Stimulated activated CD8-positive, alpha-beta memory T cell treated with anti-CD3 and anti-CD28 coated beads, Interleukin-12 subunit alpha, Interleukin-12 subunit beta, amount 100 ng/mL, for 4 hours (primary cell): Measurements from ENCODE around the gene MYO5B.

Experiments used
- DNase-seq: peaks from one replicate; pipeline ENCODE4 v3.0.0-alpha.2; 2020; ENCODE audit warnings: low read depth

Gene MYO5B

DNA sequence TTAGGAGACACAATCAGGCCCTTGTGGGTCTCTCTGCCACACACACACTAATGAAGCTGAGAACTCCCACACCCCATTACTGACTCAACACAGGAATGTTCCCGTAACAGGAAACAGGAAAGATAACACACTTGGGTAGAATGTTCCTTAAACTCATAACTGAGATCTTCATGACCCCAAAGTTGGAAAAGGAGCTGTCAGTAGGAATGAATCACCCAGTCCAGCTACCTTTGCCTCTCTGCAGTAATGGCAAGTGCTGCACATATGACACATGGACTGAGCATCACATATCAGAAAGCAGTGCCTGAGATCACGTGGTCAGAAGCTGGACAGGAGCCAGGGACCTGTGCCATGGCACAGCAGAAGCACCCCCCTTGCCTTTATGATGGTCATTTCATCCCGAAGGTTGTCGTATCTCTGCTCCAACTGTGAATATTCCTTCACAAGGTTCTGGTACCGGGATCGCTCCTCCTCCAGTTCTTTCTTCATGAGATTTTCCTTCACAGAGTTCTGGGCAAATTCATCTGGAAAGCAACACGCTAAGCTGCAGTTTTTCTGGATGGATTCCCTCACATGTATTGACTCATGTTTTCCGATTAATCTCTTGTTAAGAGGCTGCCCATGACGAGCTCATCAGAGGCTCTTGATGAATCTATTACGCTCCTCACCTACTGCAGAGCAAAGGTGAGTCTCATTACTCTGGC lies 316.2 kb downstream of the MYO5B start:
- DNase-seq, result no peak

DNA sequence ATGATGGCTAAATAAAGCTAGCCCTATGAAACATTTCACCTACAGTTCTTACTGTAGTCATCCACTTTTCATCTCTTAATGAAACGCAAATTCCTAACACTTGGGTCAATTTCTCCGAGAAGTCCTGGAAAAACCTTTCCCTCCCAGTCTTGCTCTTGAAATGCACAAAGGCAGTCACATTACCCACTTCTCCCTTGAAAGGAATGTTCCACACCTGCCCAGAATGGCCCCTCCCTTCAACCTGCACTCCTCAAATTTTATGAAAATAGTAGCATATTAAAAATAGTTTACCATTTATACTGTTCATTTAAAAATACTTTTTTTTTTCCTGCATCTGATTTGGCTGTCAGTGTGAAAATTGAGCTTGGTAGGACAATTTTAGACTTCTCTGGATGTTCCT lies 316.9 kb downstream of the MYO5B start:
- DNase-seq, result no peak

DNA sequence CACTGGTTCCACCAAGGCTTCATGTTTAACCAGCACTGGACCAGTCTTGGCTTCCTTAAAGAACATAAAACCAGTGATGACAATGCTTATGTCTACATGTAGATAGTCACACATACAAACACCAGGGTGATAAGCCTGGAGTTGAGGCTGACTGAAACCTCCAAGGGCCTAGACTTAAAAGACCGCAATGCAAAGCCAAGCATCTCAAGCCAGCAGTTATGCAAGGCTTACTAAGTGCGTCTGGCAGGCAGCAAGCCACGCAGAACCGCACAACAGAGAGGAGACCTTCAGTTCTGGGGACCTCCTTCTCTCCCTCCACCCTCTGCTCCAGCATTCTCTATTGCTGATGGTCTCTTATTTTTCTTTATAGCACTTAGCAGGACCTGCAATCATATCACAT lies 318.4 kb downstream of the MYO5B start:
- DNase-seq, result no peak

DNA sequence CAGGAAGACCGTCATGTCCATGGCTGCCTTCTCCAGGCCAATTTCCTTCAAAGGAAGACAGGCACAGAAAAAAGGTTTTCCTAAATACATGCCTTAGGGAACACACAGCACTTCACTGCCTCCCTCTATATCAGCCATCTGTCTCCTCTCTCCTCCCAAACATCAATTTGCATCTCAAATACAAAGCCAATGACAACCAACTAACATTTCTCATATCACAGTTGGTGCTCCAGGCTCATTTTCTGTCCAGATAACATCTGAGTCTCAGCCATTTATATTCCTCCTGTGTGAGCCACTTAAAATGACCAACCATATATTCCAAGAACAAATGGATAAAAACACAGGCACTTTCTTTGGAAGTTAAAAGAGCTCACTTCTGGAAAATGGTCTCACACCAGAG lies 319.2 kb downstream of the MYO5B start:
- no peak for DNase-seq

DNA sequence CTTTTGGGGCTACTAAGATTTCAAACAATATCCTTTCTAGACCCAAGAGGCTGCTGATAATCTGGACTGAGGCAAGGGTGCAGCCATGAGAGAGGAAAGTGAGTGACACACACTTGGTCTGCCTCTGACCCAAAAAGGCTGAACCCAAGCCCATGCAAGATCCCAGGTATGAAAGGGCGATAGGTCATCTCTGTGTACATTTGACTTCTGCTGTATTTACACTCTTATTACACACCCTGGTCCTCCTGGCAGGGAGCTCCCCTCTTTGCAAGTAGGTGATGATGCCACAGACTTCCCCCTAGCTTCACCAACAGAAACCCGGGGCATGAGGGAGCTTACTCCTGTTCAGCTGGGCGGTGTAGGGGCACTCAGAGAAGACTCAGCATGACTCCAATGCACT lies 319.8 kb downstream of the MYO5B start:
- no peak for DNase-seq

DNA sequence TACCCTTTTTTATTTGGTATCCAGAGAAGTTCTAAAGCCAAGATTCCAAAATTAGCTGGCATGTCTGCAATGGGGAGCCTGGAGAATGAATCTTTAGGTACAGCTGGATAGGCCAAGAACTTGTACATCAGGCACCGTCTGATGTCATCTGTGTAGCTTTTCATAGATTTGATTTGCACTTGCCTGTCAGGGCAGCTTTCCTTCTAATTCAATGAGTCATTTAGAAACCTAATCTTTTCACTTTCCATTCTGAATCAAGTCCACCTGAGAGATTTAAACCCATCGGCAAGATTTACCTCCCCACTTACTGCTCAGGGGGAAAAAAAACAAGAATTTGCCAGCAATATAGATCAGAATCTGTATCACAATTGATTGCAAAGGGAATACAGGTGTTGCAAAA lies 320.7 kb downstream of the MYO5B start:
- no peak for DNase-seq

DNA sequence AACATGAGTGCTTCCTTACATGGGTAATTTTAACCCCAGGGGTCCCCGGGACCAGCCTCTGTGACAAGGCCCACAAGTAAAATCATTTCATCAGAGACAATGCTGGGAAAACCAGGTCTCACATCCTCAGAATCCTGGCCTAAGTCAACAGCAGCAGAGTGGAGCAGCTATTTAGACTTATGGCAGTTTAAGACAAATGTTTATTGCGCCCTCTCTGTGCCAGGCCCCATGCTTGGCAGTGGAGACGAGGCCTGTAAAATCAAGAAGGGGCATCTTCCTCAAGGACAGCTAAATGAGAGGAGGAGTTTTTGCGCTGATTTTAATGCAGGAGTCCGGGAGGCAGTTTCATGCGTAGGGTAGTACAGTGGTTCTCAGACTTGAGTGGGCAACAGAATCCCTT lies 325.6 kb downstream of the MYO5B start:
- DNase-seq, result no peak

DNA sequence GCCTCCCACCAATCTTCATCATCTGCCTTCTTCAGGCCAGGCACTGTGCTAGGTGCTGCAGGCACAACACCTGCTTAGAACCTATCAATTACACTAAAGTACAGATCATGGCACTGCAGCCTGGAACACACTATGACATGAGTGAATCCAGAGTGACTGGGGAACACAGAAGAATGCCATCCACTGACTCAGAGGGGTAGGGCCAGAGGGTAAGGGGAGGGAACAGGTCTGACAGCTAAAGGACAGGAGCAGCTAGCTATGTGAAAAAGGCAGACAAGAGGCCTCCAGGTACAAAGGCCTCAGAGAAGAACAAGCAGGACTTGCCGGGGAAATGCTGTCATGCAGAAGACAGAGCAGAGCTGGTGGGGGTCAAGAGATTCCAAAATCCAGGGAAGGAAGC lies 328.3 kb downstream of the MYO5B start:
- DNase-seq, result no peak

DNA sequence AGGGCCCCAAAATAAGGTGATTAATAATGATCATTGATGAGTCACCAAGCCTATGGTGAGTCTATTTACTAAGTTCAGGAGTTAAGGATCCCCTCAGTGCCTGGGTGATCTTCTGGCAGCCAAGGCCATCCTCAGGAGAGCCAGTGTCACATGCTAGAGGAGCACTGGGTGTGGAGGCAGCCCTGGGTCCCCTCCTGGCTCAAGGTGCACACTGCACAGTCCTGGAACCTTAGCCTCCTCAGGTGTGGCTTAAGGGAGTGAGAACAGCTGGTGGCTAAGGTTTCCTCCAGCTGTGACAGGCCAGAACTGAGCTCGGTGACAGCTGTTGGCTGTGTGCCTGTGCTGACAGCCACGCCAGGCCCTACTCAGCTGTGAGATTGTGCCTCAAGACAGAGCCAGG lies 329.5 kb downstream of the MYO5B start:
- no peak for DNase-seq

DNA sequence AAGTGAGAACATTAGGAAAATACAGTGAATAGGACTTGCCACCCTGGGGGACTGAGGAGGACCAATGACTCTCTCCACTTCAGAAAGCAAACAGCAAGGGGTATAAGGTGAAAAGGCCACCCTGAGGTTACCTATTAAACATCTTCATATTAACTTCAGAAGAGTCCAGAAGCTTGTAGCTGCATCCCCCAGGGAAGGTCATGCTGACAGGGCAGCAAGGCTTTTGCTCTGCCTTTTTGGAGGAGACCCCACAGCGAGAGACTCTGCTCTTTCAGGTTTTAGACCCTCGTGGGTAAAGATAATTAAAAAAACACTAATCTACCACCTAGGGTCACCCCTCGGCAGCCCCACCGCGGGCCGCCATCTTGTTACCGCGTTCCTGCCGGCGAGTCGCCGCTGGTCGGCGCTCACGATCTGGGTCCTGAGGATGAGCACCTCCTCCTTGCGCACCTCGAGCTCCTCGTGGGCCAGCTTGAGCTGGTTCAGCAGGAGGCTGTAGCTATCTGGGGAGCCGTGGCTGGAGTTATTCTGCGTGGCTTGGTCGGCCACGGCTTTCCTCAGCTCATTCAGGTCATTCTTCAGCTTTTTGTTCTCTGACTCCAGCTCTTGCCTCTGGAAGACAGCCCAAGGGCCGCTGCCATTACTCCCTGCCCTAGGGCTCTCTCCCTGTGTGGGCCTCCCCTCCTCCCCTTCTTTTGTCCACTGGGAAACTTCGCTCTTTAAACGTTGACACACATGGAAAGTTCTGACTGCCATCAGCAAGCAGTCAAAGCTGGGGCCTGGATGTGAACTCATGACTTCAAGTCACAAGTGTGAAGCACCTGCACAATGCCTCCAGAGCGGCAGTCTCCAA lies 331.0 kb downstream of the MYO5B start:
- DNase-seq, result no peak

DNA sequence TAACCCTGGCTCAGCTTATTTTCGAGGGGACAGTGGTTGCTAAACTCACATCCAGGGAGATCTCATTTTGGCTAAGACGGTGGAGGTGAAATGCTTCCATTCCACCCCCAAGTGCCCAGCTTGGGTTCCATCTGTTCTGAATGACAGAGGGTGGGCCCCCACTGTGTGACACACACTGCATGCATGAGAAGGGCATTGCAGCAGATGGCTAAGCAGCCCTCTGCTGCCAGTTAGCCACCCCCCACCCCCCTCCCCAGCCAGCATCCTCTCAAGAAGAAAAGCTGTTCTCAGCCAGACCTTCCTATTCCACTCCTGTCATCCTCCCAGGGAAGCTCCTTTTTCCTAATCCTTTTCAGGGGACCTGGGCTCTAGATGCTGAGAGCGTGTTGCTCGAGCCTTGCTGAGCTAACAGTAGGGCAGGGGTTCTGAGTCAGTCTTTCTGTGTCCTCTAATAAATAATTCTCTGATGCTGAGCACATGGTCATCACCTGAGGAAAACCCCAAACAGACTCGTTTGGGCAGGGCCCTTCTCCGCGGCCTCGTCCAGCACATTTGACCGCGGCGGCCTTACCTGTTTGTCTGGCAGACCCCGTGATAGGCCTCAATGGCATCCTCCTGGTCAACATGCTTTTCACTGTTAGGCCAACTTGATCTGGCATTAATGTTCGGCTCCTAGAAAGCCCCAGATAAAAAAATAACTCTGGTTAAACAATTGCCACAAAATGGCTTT lies 332.1 kb downstream of the MYO5B start:
- DNase-seq, result no peak

DNA sequence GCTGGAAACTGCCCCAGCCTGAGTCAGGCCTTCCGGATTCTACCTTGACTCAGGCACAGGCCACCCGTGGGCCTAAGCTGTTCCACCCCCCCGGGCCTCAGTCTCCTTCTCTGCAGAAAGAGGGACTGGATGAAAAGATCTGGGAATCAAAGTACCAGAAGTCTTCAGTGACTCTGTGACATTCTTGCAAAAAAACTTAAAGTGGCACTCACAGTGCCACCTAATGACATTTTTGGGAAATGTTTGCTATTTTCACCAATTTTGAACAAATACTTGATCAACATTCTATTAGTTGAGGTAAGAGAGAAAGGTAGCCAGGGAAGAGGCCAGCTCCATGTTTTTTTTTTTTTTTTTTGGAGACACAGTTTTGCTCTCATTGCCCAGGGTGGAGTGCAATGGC lies 333.3 kb downstream of the MYO5B start:
- no peak for DNase-seq

DNA sequence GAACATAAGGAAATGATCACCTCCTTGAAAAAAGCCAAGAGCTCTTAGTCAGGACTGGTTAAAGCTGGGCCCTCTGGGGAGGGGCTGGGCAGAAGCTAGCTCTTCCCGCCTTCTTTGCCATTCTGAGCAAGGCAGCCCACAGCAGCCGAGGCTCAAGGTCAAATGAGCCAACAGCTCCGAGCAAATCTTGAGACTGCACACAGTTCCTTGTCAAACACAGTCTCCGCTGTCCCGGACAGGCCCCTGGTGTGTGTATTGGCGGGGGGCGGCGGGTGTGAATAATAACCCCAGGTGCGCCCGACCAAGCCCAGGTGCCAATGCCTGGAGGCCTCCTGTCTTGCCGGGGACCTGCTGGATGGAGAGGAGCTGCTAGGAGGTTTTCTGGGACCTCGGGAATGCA lies 335.2 kb downstream of the MYO5B start:
- no peak for DNase-seq

DNA sequence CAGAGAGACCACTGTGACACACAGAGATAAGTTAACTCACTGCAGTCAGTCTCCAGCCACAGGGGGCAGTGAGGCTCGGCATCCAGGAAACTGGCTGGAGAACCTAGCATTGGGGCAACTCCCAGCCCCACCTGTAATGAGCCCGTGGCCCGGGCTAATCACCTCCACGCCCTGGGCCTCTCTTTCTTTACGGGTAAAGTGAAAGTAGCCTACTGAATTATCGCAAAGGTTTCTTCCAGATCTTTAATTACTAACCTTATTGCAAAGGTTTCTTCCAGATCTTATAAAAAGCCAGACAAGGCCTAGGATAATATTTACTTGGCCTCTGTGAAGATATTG lies 336.0 kb downstream of the MYO5B start:
- no peak for DNase-seq

DNA sequence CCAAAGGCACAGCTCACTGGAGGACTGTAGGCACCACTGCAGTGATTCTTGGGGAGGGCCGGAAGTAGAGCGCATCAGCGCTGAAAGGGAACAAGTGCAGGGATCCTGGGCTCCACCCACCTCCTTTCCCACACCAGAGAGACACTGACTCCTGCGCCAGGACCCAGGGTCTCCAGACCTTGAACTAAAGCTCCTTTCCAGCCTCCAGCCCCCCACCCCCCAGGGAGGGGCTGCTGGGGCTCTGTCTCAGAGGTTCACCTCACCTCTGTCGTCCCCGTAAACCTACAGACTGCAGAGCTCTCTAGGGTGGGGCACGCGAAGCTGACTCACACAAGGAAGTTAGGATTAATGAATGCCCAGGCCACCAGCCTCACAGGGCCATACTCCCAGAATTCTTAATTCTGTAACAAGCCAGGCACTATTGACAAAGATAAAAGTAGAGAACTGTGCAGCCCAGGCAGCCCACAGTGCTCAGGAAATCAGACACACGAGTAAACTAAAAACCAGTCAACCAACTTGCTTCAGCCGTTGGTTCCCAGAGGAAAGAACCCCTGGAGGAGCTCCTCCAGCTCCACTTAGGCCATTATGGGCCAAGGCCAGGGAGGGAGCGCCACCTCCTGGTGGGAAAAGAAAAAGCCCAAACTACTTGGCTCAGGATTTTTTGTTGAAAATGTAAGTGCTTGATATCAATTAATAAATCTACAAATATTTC lies 336.5 kb downstream of the MYO5B start:
- no peak for DNase-seq

DNA sequence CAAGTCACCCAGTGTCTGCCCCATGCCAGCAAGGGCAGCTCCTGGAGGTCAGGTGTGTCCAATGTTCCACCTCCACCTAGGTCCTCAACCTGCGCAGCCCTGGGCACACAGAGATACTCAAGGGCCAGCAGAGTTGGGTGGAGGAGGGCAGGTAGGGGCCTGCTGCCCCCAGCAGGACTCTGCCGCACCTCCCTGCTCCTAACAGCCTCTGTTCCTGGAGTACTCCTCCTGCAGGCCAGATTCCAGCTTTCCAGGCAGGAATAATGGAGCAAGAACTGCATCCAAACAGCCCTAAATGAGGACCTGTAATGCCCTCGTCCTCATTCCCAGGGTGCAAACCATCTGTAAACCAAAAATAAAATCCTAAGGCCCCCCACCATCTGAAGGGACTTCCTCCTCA lies 337.2 kb downstream of the MYO5B start:
- DNase-seq, result no peak

DNA sequence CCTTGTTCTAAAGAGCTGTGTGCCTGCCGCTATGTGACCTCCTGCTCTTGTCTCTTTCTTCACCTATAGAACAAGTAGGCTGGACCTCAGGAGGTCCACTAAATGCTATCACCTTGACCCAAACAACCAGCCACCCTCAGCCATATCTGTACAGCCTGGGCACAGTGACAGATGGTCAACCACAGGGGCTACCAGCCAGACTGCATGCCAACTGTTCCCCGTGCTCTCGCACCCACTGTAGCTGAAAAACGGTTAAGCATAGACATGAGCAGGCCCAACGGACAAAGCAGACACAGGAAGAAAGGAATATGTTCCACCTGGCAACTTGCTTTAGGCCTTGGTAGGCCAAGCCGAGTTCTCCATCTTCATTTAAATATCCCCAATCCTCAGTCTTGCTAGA lies 338.5 kb downstream of the MYO5B start:
- DNase-seq, result no peak

DNA sequence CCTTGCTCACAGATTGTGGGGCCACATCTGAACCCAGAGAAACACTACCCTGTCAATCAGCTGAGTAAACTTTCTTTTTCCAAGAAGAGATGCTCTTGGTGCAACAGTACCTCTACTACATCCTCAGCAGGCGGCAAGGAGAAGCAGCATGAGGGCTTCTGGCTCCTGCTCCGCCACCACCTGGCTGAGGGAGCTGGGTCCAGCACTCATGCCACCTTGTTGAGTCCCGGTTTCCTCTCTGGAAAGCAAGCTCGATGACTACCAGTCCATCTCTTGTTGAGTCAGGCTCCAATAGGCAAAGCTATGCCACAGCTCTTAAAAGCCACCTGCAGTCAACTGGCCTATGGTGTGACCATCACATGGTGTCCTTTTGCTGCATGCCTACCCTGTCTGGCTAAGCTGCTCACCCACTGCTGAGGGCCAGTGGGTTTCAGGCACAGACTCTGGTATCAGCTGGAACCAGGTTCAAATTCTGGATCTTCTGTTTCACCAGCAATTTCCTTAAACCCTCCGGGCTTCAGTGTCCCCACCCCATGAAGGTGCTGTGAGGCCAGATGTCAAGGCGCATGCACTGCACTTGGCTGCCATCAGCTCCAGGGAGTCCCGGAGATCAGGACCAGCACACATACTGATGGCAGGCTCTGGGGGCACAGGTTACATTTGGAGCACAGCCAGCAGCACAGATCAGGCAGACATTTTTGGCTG lies 339.1 kb downstream of the MYO5B start:
- DNase-seq, result no peak

DNA sequence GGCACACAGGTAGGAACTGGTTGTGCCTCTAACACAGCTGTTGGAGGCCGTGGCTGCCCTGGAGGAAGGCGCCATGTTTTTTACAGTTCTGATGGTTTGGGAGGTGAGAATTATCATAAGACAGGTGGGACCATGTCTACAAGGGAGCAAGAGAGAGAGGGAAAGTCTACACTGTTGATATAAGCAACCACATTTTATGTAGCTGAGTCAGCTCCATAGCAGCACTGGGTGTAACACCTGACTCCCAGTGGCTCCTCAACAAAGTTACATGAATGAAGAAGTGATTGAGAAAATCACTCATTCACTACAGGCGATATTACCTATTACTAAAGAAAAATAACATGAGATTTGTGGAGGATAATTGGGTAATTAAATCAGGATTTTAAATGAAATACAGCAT lies 340.3 kb downstream of the MYO5B start:
- DNase-seq, result no peak

DNA sequence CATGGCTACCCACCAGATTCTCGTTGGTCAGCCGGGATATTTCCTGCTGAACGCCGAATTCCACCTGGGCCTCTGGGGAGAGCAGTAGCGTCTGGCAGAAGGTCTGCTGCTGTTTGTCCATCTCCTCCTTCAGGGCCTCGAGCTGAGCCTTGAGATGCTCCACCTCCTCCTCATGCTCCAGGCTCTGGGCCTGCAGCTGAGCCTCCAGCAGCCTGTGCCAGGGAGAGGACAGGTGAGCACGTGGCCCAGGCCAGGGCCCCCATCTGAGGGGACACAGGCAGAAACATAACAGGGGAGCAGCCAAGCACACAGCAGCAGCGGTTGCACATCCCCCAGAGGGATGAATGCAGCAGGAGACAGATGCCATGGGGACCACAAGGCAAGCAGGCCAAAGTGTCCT lies 341.5 kb downstream of the MYO5B start:
- no peak for DNase-seq

DNA sequence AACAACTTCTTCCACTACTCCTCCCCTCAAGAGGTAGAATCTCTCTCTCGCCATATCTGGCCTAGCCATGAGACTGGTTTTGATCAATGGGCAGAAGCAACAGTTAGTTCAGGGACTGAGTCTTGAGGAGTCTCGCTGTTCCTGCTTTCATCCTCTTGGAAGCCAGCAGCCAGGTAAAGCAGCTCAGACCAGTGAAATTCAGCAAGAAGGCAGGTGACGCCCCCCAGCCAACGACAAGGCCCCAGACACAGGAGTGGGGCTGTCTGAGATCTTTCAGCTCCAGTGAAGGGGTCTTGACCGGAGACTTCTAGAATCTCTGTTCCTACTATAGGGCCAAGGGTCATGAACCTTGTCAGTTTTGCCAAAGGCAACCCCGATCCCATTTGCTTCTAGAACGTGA lies 341.9 kb downstream of the MYO5B start:
- no peak for DNase-seq

DNA sequence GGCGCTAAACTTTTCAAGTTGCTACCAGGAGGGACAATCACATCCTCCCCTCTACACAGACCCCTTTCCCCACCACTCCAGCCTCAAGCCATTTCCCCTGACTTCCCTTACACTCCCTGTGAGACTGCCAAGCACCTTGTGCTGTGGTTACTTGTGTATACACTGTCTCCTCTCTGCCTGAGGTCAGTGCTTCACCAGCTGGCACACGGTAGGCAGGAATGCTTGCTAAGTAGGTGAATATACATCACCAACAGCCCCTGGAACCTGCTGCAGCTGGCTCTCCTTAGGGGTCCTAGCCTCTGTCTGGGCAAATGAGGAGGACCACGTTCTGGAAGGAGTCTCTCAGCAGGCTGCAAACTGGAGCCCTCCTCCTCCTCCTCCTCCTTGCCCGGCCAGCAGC lies 343.3 kb downstream of the MYO5B start:
- DNase-seq, result no peak
